HS-27A (cell line): Measurements from ENCODE around the gene SEL1L3.
"Not testable (repeated sequence)": the region's sequence is repeated elsewhere in the genome, so short reads cannot be mapped to it uniquely, and the experiment has no call there.

Experiments used
- DNase-seq: peaks from one replicate; pipeline ENCODE4 v3.0.0-alpha.2; 2012; ENCODE audit warnings: low read depth, missing footprints

Gene SEL1L3

DNA sequence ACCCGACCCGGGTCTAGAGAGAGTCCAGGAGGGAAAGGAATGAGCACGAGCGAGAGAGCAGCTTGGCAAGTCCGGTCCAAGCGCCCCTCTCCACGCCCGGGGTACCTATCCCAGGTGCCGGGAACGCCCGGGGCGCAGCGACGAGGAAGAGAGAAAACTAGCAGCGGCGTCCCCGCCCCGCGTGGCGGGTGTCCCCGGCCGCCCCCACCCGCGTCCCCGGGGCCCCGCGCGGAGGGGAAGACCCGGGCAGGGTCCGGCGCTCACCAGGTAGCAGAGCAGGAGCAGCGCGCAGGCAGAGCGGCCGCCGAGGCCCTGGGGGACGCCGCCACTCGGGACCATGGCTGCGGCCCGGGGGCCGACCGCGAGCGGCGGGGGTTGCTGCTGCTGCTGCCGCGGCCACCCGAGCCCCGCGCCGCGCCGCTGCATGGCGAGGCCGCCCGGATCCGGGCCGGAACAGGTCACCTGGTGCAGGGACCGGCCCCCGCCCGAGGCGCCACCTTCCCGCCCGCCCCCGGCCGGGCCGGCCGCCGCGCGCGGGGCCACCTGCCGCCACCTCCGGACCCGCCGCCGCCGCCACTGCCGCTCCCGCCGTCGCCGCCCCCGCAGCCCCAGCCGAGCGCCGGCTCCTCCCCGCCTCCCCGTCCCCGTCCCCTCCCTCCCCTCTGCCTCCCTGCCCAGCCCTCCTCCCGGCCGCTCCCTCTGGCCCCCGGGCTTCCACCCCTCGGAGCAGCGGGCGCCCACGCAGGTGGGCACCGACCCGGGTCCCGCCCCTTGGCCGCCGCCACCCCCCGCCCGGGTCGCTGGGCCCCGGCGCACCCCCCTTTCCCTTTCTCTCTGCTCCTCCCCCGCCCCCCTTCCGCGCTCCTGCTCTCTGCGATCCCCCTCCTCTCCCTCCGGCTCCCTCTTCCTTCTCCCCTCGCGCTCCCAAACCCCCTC lies at the start of gene SEL1L3:
Gene SEL1L3, minus strand, starts transcription at position 578 of the 936 bp plus-strand sequence. Its CDS starts 152 bp downstream, at position 426.
- no peak for DNase-seq

GRCh38 chr4:25911356-25911755 lies 48.6 kb upstream of the SEL1L3 start:
- DNase-seq, result no peak

- DNase-seq, result peak; percentile 64
Observed at GRCh38 chr4:25908491-25908901, 45.7 kb upstream of the SEL1L3 start.

GRCh38 chr4:25906113-25906512 lies 43.3 kb upstream of the SEL1L3 start:
- not testable (repeated sequence) for DNase-seq

- DNase-seq, result no peak
Observed at GRCh38 chr4:25905371-25905770, 42.6 kb upstream of the SEL1L3 start.

GRCh38 chr4:25904748-25905082 lies 41.9 kb upstream of the SEL1L3 start:
- no peak for DNase-seq

DNA sequence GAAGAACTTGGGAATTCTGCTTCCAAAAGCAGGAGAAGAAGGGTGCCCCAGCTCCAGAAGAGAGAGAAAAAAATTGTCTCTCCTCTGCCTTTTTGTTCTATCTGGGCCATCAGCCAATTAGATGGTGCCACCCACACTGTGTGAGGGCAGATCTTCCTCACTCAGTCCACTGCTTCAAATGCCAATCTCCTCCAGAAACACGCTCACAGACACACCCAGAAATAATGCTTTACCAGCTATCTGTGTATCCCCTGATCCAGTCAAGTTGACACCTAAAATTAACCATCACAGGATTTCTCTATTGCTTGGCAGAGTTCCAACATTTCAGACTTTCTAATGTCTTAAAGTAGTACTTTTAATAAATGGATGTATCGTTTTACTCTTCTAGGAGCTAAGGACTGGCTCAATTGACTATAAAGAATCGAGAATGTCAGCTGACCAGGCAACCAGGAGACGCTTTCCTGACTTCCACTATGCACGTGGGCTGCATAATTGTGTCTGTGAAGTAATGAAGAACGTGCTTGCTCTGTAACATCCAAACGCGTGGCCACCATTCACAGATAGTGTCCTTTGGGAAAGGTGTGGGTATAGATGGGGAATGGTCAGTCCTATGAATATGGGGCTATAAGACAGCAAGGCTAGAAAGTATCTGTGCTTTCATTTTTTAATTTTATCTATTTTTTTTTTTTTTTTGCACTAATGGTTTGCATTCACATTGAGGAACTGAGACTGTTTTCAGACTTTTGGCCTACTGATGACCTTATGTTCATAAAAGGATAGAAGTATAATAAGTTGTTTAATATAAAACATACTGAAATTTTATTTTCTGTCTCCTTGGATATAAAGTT lies 41.3 kb upstream of the SEL1L3 start:
- no peak for DNase-seq

DNA sequence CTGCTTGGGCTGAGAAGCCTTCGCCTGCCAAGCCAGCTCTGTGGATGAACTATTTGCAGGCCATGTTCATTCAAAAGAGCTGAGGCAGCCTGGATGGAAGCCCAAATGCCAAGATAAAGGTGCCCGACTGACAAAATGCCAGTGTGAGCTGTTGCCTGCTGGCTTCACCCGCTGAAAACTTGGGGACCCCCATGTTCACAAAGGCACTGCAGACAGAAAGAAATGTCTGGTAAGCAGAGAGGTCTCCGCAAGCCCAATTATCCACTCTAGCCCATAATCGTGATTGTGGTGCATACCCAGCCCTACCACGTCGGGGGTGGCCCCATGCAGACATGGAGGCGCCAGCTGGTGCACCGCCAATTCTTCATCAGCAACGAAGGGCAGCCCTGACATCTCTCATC lies 38.2 kb upstream of the SEL1L3 start:
- no peak for DNase-seq

DNA sequence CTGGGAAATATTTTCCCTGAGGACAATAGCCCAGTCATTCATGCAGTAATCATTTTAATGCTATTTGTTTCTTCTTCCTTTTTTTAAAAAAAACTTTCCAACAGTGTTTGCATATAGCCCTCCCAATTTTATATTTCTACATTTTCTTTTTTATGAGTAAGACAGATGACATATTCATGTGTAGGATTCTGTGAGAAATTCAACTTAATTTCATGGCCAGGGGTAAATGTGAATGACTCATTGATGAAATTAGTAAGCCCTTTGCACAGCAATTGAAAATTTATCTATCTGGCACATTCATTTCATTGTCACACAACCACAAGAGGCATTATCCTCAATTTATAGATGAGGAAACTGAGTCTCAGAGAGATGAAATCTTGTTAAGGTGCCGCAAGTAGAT lies 37.5 kb upstream of the SEL1L3 start:
- no peak for DNase-seq

DNA sequence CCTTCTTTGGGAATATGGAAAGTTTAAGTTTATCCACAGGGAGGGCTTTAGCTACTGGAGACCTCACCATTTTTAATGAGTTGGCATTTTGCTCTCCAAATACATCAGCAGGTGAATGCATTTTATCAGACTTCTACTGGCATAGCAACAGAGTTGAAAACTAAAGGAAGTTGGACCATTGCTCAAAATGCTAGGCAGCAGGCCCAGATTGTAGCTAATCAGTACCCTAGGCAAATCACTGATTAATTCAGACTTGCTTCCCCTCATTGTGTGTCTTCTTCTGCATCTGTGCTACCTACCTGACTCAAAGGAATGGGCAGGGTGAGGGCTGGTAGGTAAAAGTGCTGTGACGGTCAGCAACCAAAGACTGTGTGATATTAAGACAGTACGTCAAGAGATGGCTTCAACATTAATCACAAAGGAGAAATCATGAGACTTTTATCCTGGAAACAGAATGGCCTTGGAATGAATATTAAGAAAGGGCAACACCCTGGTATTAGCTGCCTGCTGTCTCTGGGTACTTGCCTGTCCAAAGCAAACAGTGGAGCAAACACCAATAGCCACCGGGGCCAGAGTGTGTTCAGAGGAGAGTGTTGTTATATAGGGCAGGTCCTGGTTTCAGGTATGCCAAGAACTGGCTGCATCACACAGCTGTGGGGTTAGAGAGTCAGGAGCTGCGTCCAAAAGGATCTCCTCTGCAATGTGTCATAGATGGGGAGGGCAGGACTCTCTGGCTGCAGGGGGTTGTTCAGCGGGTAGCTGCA lies 34.2 kb upstream of the SEL1L3 start:
- DNase-seq, result no peak

- no peak for DNase-seq
Observed at GRCh38 chr4:25892796-25893195, 30.0 kb upstream of the SEL1L3 start.

DNA sequence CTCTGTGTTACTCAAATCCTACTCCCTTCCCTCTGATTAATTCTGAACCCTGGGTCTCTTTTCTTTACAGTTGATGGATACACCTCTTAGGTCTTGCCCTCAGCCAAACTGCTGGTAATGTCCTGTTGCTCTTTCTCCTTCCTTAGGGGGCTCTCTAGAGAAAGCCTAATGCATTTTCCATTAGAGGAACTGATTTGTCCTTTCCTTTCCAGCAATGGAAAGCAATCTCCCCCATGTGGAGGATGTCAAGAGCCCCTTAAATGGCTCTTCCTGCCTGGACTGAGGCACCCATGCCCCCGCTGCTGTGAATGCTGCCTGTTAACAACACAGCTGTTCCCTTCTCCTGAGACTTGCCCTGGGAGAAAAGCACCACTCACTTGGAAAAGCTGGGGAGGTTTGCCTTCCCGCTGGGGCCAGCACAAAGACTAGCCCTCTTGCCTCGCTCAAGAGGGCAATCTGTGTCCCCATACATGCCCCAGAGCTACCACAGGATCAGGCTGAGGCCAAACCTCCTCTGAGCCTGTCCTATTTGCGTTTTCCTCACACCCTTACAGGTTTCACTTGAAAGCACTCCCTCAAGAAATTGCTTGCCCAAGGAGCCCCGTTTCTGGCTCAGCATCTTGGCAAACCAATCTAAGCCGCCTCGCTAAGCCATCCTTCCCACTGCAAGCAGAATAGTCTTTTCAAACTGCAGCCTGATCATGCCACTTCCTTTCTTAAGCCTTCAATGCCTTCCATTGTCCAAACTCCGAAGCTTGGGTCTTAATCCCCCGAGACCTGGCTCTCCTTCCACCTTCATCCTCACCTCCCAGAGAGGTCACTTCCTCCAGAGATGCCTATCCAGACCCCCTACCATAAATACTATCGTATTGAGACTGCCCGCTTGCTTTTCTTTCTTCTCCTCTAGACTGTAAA lies 28.0 kb upstream of the SEL1L3 start:
- DNase-seq, result no peak

DNA sequence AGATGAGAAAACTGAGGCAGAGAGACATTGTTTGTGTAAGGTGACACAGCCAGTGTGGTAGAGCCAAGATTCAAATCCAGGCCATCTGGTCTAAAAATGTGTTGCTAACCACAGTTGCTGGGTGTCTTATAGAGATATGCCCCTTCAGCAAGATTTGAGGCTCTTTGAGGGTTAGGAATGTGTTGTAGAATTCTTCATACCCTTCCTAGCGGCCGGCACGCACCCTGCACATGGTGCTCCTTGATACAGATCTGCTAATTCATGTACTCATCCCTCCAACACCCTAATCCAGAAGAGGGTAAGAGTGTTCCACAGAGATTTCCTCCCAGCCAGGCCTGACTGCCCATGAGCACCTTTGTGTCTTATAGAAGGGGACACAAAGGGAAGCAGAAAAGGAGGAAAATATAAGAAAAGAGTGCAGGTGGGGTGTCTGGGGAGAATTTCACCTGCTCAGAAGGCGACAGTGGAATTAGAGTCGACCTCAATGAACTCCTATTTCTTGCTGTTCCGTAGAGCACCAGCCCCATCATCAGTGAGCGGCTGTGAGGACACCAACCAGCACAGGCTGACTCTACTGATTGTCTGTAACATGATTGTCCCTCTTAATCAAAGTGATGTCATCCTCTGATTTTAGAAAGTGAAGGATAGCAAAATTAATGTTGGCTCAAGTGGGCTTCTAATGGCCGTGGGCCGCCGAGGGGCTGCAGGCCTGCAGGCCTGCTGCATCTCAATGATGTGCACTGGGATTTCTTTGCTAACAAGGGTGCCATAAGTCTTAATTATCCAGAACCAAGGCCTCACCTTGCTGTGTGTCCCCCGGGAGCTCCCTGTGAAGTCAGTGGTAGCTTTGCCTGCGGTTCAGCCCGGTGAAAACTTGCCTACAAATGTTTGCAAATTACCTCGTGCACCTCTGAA lies 27.1 kb upstream of the SEL1L3 start:
- DNase-seq, result no peak

DNA sequence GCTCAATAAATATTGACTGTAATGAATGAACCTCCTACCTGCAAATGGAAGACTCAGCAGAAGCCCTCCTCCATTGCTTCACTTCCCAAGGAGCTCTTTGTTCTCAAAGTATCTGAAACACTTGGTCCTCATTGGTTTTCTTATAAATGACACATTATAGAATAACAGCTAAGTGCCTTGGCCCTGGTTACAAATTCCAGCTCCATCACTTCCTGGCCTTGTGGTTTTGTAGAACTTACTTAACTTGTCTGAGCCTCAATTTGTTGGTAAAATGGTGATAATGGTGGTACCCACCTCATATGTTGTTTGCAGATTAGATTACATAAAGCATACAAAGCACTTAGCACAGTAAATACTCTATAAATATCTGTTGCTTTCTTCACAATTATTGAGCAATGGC lies 26.0 kb upstream of the SEL1L3 start:
- DNase-seq, result no peak

- DNase-seq, result no peak
Observed at GRCh38 chr4:25884031-25884782, 21.4 kb upstream of the SEL1L3 start.

GRCh38 chr4:25883565-25883964 lies 20.8 kb upstream of the SEL1L3 start:
- no peak for DNase-seq

GRCh38 chr4:25882226-25882625 lies 19.4 kb upstream of the SEL1L3 start:
- DNase-seq, result no peak

GRCh38 chr4:25881193-25881592 lies 18.4 kb upstream of the SEL1L3 start:
- DNase-seq, result no peak

- DNase-seq, result no peak
Observed at GRCh38 chr4:25879991-25880651, 17.3 kb upstream of the SEL1L3 start.
